ENCODE results near the gene ABCG1.

Gene ABCG1

DNA sequence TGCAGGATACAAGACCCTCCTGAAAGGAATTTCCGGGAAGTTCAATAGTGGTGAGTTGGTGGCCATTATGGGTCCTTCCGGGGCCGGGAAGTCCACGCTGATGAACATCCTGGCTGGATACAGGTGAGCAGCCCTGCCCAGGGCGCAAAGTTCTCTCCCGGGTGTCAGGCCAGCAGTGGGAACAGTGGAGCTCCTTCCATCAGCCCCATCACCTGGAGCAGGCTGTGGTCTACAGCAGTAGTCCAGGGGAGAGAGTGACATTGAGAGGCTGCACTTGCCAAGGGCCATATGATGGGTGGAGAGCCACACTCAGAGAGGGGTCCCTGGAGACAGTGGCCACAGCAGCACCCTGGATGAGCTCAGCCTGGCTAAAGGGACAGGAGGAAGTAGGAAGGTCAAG lies 52.1 kb downstream of the ABCG1 start:
- no peaks in the 10 kb centered on the region for H3K36me3 ChIP-seq (ENCODE audit: insufficient read depth)
- H2AFZ ChIP-seq (ENCODE audit: low read depth) = no peak overlapping the region
- H3K79me2 ChIP-seq (ENCODE audit: insufficient read depth, low read depth) = no peaks in the 10 kb centered on the region
- H3K27ac ChIP-seq = no peak overlapping the region
- TF ChIP-seq, protein P1, sequence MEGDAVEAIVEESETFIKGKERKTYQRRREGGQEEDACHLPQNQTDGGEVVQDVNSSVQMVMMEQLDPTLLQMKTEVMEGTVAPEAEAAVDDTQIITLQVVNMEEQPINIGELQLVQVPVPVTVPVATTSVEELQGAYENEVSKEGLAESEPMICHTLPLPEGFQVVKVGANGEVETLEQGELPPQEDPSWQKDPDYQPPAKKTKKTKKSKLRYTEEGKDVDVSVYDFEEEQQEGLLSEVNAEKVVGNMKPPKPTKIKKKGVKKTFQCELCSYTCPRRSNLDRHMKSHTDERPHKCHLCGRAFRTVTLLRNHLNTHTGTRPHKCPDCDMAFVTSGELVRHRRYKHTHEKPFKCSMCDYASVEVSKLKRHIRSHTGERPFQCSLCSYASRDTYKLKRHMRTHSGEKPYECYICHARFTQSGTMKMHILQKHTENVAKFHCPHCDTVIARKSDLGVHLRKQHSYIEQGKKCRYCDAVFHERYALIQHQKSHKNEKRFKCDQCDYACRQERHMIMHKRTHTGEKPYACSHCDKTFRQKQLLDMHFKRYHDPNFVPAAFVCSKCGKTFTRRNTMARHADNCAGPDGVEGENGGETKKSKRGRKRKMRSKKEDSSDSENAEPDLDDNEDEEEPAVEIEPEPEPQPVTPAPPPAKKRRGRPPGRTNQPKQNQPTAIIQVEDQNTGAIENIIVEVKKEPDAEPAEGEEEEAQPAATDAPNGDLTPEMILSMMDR (conservative IDR thresholded peaks at IDR 0.05; ENCODE audit: low read depth, low read length) = no peak
- H3K27me3 ChIP-seq (ENCODE audit: insufficient read depth, low read depth) = no peaks in the 10 kb centered on the region
- no peak overlapping the region for H3K4me2 ChIP-seq
- no peak overlapping the region for H3K9ac ChIP-seq
- H4K20me1 ChIP-seq (ENCODE audit: insufficient read depth) = no peaks in the 10 kb centered on the region
- H3K4me3 ChIP-seq (IDR thresholded peaks at IDR 0.05; ENCODE audit: insufficient read depth, low read depth, low read length) = no peak overlapping the region
- no peaks in the 10 kb centered on the region for H3K4me1 ChIP-seq (ENCODE audit: low read depth, poor library complexity, severe bottlenecking)

DNA sequence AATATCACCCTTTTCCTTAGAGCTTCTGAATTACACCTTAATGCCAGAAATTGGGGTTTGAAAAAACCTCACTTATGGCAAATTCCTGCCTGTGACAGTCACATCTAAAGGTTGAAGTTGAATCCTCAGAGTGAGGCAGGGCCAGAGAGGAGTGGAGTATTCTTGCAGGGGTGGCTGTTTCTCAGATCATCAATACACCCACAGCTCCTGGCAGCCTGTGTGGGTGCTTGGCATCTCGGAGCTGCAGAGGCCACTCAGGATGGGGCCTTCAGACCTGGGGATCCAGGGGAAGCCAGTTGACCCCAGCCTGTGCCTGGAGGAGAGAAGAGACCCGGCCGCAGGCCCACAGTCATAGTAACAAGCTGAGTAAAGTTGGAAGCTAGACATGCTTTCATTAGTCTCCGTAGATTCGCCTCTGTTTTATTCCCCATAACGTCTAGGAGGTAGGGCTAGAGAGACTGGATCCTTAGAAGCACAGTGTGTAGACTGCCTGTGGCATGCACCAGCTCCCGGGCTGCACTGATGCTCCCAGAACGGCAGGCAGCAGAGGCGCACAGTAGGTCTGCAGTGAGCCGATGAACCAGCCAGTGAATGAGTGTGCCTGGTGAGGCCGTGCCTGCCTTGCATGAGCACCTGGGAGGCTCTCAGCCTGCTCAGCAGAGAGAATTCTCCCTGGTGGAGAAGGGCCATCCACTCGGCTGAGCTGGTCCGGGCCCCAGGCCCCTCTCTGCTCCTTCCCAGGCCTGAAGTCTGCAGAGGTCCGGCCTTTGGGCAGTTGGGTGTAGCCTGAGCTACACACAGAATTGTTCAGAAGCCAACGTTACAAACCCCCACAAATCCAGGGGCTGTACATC lies 53.4 kb downstream of the ABCG1 start:
- Histone ChIP-seq H3K4me2 (no peak overlapping the region), H3K79me2 (ENCODE audit: insufficient read depth, low read depth) (no peaks in the 10 kb centered on the region), H3K27ac (no peak overlapping the region), H4K20me1 (ENCODE audit: insufficient read depth) (no peaks in the 10 kb centered on the region), H2AFZ (ENCODE audit: low read depth) (no peak overlapping the region), H3K36me3 (ENCODE audit: insufficient read depth) (no peaks in the 10 kb centered on the region), H3K27me3 (ENCODE audit: insufficient read depth, low read depth) (no peaks in the 10 kb centered on the region), H3K9ac (no peak overlapping the region), H3K4me3 (IDR thresholded peaks at IDR 0.05; ENCODE audit: insufficient read depth, low read depth, low read length) (no peak overlapping the region), H3K4me1 (ENCODE audit: low read depth, poor library complexity, severe bottlenecking) (no peaks in the 10 kb centered on the region)
- TF ChIP-seq, protein P1 (conservative IDR thresholded peaks at IDR 0.05; ENCODE audit: low read depth, low read length) = no peak

DNA sequence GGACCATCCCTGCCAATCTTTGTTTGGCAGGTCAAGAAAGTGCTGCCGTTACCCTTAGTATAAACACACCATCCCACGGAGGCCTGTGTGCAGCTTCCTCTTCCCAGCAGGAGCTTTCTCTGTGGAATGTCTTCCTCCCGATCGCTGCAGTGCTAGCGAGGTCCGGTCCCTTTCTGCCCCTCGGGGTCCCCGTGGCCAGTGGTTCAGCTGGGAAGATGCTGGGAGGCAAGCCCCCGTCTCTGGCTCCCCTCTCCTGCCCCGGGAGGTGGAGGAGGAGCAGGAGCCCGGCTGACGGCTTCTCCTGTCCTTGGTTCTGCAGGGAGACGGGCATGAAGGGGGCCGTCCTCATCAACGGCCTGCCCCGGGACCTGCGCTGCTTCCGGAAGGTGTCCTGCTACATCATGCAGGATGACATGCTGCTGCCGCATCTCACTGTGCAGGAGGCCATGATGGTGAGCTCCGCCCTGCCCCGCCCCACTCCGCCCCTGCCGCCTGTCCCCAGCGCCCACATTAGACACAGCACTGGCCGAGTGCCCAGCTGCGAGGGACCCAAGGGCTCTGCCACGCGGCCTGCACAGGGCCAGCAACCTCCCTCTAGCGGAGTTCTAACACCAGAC lies 54.2 kb downstream of the ABCG1 start:
- H3K4me2 ChIP-seq = no peak overlapping the region
- H2AFZ ChIP-seq (ENCODE audit: low read depth) = no peak overlapping the region
- H3K27ac ChIP-seq = no peak overlapping the region
- H3K36me3 ChIP-seq (ENCODE audit: insufficient read depth) = no peaks in the 10 kb centered on the region
- H3K4me1 ChIP-seq (ENCODE audit: low read depth, poor library complexity, severe bottlenecking) = no peaks in the 10 kb centered on the region
- H3K4me3 ChIP-seq (IDR thresholded peaks at IDR 0.05; ENCODE audit: insufficient read depth, low read depth, low read length) = no peak overlapping the region
- no peaks in the 10 kb centered on the region for H4K20me1 ChIP-seq (ENCODE audit: insufficient read depth)
- H3K79me2 ChIP-seq (ENCODE audit: insufficient read depth, low read depth) = no peaks in the 10 kb centered on the region
- TF ChIP-seq, protein P1 (conservative IDR thresholded peaks at IDR 0.05; ENCODE audit: low read depth, low read length) = no peak
- H3K9ac ChIP-seq = no peak overlapping the region
- no peaks in the 10 kb centered on the region for H3K27me3 ChIP-seq (ENCODE audit: insufficient read depth, low read depth)

DNA sequence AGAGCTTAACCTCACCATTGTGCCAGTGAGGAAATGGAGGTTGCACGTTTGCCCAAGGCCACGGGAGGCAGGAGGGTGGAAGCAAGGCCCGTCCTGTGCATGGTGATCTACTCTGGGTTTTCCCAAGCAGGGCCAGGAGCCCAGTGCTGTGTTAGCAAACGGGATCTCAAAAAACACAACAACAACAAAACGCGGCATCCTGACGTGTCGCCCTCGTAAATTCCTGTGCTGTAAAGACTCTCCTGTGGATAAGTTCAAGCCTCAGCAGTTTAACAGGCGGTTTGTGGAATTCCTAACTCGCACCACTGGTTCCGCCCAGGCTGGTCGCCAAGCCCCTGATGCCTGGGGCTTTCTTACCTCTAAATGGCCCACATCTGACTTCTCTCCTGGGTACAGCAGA lies 57.1 kb downstream of the ABCG1 start:
- Histone ChIP-seq H4K20me1 (ENCODE audit: insufficient read depth) (no peaks in the 10 kb centered on the region), H3K27me3 (ENCODE audit: insufficient read depth, low read depth) (no peaks in the 10 kb centered on the region)
- TF ChIP-seq, protein P1 (conservative IDR thresholded peaks at IDR 0.05; ENCODE audit: low read depth, low read length) = no peak

More for the DNA sequence above, 57.1 kb downstream of the ABCG1 start:
- no peak overlapping the region for H2AFZ ChIP-seq (ENCODE audit: low read depth)
- no peak overlapping the region for H3K4me3 ChIP-seq (IDR thresholded peaks at IDR 0.05; ENCODE audit: insufficient read depth, low read depth, low read length)
- no peaks in the 10 kb centered on the region for H3K4me1 ChIP-seq (ENCODE audit: low read depth, poor library complexity, severe bottlenecking)
- no peaks in the 10 kb centered on the region for H3K79me2 ChIP-seq (ENCODE audit: insufficient read depth, low read depth)
- H3K36me3 ChIP-seq (ENCODE audit: insufficient read depth) = no peaks in the 10 kb centered on the region
- H3K27ac ChIP-seq = no peak overlapping the region
- H3K4me2 ChIP-seq = no peak overlapping the region
- H3K9ac ChIP-seq = no peak overlapping the region

Data from KMS-11 (cell line).